Type B pancreatic cell (in vitro differentiated cells): ENCODE measurements around the gene RPS13. TPM values are rescaled to one million over a fixed set of nuclear protein-coding genes. Genes with fewer than 3 reads are reported as not detected.
A peak's percentile ranks its signal among the peaks of the same experiment; 100 is the strongest.
"Not testable (repeated sequence)": the region's sequence is repeated elsewhere in the genome, so short reads cannot be mapped to it uniquely, and the experiment has no call there.

Source experiments
- DNase-seq: peaks from one replicate; pipeline ENCODE4 v3.0.0; 2021; ENCODE audit warnings: mixed read lengths; ENCODE audit not compliant: unreplicated experiment; ENCODE audit errors: extremely low spot score
- H3K27ac Mint-ChIP-seq: 2 replicates; pipeline ENCODE4 v1.8.0; 2021; ENCODE audit warnings: mild to moderate bottlenecking, mixed read lengths
- H3K27me3 Mint-ChIP-seq: 2 replicates; pipeline ENCODE4 v1.8.0; 2021; ENCODE audit warnings: mixed read lengths
- H3K36me3 Mint-ChIP-seq: 2 replicates; pipeline ENCODE4 v1.8.0; 2021; ENCODE audit warnings: mixed read lengths
- H3K4me1 Mint-ChIP-seq: one replicate; pipeline ENCODE4 v1.8.0; 2021; ENCODE audit warnings: mixed read lengths; ENCODE audit not compliant: unreplicated experiment
- H3K4me3 Mint-ChIP-seq: 2 replicates; pipeline ENCODE4 v1.8.0; 2021; ENCODE audit warnings: mild to moderate bottlenecking, mixed read lengths
- H3K9me3 Mint-ChIP-seq: 2 replicates; pipeline ENCODE4 v1.8.0; 2021; ENCODE audit warnings: mixed read lengths
- CTCF ChIP-seq: fragments of 200-600 bp; sonication (generic); conservative IDR thresholded peaks from 2 replicates; pipeline ENCODE4 v1.5.0; 2021; ENCODE audit warnings: antibody characterized with exemption, mild to moderate bottlenecking
- long read RNA-seq: library from polyadenylated mRNA; unstranded; transcript quantifications from one replicate; pipeline ENCODE4 v2.0.0, GENCODE V29; 2020
- total RNA-seq: library from RNA; stranded (reverse); gene quantifications from 2 replicates; pipeline ENCODE4 v1.2.1, GENCODE V29; 2021; ENCODE audit warnings: low replicate concordance

Gene RPS13
- total RNA-seq: 1,333 and 1,435 TPM in 2 replicates
- long read RNA-seq, transcript RPS13-202 (6 exons, 646 nt): major isoform, 765 of 781 reads
- long read RNA-seq, partial matches to known transcripts: 0 of 781 reads
- long read RNA-seq, other reads (novel, unspliced or antisense): 10 of 781 reads

GRCh38 chr11:17077520-17078401, at the start of gene RPS13:
RPS13 (minus strand) TSS chr11:17077667; CDS start chr11:17077641, 26 bp downstream.
- no peaks in the 10 kb centered on the region for H3K27me3 Mint-ChIP-seq
- H3K27ac Mint-ChIP-seq: peak within 1 kb of the TSS; percentile 100
- peaks cover 34% of the 10 kb centered on the region for H3K4me1 Mint-ChIP-seq
- H3K36me3 Mint-ChIP-seq: peaks cover 31% of the 10 kb centered on the region
- peak; percentile 93 for DNase-seq
- H3K9me3 Mint-ChIP-seq: no peaks in the 10 kb centered on the region
- no peak for TF ChIP-seq CTCF
- peak within 1 kb of the TSS; percentile 99 for H3K4me3 Mint-ChIP-seq

- no peak for DNase-seq
- Mint-ChIP-seq H3K9me3 (no peaks in the 10 kb centered on the region), H3K4me1 (no peaks in the 10 kb centered on the region), H3K4me3 (no peak overlapping the region), H3K27ac (no peak overlapping the region), H3K36me3 (peaks cover 26% of the 10 kb centered on the region), H3K27me3 (no peaks in the 10 kb centered on the region)
- no peak for TF ChIP-seq CTCF
Observed at GRCh38 chr11:17121981-17122380, 44.5 kb upstream of the RPS13 start.

GRCh38 chr11:17117262-17117661, 39.8 kb upstream of the RPS13 start:
- H3K27ac Mint-ChIP-seq: no peak overlapping the region
- H3K4me1 Mint-ChIP-seq: no peaks in the 10 kb centered on the region
- DNase-seq: no peak
- peaks cover 25% of the 10 kb centered on the region for H3K36me3 Mint-ChIP-seq
- no peaks in the 10 kb centered on the region for H3K9me3 Mint-ChIP-seq
- H3K4me3 Mint-ChIP-seq: no peak overlapping the region
- no peaks in the 10 kb centered on the region for H3K27me3 Mint-ChIP-seq
- no peak for TF ChIP-seq CTCF

DNA sequence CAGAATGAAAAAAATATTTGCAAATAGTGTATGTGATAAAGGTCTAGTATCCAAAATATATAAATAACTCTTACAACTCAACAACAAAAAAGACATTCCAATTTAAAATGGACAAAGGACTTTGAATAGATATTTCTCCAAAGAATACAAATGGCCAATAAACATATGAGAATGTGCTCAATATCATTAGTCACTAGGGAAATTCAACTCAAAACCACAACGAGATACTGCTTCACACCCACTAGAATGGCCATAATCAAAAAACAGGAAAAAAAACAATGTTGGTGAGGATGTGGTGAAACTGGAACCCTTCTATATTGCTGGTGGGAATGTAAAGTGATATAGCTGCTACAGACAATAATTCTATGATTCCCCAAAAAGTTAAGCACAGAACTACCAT, 38.6 kb upstream of the RPS13 start:
- no peak for TF ChIP-seq CTCF
- no peak for DNase-seq
- Mint-ChIP-seq H3K4me1 (no peaks in the 10 kb centered on the region), H3K27ac (no peak overlapping the region), H3K9me3 (no peaks in the 10 kb centered on the region), H3K27me3 (no peaks in the 10 kb centered on the region), H3K36me3 (peaks cover 23% of the 10 kb centered on the region), H3K4me3 (no peak overlapping the region)

DNA sequence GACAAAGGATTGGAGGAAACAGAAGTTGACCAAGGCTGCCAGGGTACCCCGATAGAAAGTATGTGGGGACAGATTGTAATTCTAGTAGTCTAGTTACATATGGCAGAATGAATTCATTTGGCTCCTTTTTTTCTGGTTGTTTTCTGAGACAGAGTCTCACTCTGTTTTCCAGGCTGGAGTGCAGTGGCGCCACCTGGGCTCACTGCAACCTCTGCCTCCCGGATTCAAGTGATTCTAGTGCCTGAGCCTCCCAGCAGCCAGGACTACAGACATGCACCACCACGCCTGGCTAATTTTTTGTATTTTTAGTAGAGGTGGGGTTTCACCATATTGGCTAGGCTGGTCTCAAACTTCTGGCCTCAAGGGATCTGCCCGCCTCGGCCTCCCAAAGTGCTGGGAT, 30.3 kb upstream of the RPS13 start:
- H3K27ac Mint-ChIP-seq, H3K4me1 Mint-ChIP-seq, DNase-seq, H3K9me3 Mint-ChIP-seq, H3K4me3 Mint-ChIP-seq, H3K27me3 Mint-ChIP-seq: not testable (repeated sequence)
- peak; percentile 57 for TF ChIP-seq CTCF
- peaks cover 26% of the 10 kb centered on the region for H3K36me3 Mint-ChIP-seq

DNA sequence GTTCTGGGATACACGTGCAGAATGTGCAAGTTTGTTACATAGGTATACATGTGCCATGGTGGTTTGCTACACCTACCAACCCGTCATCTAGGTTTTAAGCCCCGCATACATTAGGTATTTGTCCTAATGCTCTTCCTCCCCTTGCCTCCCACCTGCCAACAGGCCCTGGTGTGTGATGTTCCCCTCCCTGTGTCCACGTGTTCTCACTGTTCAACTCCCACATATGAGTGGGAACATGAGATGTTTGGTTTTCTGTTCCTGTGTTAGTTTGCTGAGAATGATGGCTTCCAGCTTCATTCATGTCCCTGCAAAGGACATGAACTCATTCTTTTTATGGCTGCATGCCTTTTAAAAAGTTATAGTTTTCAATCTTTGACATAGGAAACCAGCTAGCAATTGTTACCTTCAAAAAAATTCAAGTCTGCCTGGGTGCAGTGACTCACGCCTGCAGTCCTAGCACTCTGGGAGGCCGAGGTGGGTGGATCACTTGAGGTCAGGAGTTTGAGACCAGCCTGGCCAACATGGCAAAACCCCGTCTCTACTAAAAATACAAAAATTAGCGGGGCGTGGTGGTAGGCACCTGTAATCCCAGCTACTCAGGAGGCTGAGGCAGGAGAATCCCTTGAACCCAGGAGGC, 28.1 kb upstream of the RPS13 start:
- peaks cover 26% of the 10 kb centered on the region for H3K36me3 Mint-ChIP-seq
- H3K4me3 Mint-ChIP-seq, H3K4me1 Mint-ChIP-seq, DNase-seq, H3K27ac Mint-ChIP-seq, H3K9me3 Mint-ChIP-seq, H3K27me3 Mint-ChIP-seq: not testable (repeated sequence)
